Dedifferentiated amniotic fluid mesenchymal stem cell (primary cell): ENCODE data around the gene GRIK5.
"Not testable (repeated sequence)": the region's sequence is repeated elsewhere in the genome, so short reads cannot be mapped to it uniquely, and the experiment has no call there.

ENCODE experiments used
- DNase-seq: peaks from one replicate; pipeline ENCODE4 v3.0.0-alpha.2; 2016; ENCODE audit errors: extremely low spot score

The GRIK5 gene

DNA sequence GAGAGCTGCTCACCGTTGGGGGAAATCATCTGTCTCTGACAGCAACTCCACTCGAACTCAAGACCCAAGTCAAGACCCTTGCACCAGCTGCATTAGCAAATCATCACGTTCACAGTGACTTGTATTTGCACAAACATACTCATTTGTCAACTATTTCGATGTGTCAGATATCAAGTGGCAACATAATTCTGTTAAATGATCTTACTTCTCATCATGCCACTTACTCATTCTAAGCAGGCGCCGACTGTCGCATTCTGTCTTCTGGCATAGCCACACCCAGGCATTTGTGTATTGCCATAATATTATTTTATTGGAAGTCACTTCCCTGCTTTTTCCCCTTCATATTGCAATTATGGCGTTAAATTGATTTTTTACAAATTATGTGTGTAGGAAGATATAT is 53.0 kb downstream of the GRIK5 start:
- DNase-seq: no peak

DNA sequence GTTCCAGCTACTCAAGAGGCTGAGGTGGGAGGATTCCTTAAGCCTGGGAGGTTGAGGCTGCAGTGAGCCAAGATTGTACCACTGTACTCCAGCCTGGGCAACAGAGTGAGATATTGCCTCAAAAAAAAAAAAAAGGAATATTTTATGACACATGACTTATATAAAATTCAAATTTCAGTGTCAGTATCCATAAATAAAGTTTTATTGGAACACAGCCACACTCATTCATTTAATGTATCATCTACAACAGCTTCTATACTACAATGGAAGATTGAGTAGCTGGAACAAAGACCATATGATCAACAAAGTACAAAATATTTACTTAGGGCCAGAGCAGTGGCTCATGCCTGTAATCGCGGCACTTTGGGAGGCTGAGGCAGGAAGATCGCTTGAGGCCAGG is 57.3 kb downstream of the GRIK5 start:
- DNase-seq: not testable (repeated sequence)

DNA sequence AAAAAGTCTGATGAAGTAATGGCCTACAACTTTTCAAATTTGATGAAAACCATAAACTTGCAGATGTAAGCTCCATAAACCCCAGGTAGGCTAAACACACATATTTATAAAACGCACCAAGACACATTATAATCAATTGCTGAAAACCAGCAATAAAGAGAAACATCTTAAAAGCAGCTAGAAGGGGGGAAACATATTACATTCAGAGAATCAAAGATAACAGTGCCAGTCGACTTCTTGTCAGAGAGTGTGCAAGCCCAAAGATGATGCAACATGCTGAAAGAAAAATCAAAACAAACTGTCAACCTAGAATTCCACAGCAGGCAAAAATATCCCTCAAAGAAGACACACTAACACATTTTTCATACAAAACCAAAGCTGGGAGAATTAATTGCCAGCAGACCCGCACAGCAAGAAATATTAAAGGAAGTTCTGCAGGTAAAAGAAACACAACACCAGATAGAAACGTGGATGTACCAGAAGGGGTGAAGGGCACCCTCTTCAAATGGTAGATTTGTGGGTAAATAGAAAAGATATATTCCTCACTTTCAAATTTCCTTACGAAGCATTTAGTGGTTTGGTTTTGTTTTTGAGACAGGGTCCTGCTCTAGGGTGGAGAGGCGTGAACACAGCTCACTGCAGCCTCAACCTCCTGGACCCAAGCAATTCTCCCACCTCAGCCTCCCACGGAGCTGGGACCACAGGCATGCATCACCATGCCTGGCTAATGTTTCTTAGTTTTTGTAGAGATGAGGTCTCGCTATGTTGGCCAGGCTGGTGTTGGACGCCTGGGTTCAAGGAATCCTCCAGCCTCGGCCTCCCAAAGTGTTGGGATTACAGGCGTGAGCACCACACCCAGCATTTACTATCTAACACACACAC is 59.5 kb downstream of the GRIK5 start:
- peak; percentile 89 for DNase-seq

DNA sequence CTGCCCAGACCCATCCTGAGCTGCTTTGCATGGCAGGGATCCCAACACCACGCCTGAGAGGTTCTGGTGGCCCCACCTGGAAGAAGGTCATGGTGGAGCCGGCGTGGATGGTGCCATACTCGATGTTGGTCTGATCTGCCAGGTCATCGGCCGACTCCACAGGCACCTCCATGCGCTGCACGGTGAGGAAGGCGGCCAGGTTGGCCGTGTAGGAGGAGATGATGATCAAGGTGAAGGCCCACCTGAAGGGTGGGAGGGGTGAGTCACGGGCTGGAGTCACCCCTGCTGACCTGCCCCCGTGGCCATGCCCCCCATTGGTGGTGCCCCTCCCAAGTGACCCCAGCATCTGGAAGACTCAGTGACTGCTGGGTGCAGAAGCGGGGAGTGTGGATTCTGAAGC is 63.4 kb downstream of the GRIK5 start:
- DNase-seq: no peak

DNA sequence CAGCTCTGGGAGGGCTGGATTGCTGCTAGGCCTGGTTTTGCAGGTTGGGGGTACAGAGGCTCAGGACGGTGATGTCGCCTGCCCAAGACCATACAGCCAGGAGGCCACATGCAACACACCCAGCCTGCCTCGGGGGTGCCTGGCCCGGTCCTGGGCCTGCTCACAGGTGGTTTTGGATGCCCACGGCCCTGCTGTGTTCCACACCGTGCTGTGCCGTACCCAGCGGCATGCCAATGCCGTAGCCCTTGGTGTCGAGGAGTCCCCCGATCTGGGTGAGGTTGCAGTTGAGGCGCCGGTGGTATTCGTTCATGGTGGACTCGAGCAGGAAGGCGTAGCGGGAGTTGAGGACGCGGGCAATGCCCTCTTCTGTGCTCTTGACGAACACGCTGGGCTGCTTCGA is 64.5 kb downstream of the GRIK5 start:
- DNase-seq: no peak

DNA sequence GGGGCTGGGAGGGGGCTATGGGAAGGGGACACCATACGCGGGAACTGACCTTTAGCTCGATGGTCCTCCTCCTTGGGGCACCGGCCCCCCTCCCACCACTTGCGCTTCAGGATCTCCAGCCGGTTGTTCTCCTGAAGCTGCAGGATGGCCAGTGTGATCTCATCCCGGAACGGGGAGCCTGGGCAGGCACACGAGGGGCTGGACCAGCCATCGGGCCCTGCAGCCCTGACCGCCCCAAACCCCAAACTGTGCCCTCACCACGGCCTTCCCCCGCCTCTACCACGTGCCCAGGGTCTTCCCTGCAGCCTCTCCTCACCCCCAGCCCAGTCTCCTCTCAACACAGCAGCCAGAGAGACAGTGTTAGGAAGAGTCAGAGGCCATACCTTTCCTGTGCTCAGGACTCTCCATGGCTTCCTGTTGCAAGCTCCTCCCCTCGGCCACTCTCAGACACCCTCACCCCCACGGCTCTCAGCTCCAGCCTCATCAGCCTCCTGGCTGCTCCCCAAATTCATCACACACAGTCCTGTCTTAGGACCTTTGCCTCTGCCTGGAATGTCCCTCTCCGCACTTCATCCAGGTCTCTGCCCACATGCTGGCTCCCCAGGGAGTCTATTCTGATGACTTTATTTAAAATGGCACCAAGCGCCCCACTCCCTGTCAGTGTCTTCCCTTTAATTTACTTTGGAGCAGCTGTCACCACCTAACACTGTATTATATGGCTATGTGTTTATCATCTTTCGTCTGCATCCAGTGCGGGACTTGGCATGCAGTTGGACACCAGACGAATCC is 66.3 kb downstream of the GRIK5 start:
- no peak for DNase-seq

DNA sequence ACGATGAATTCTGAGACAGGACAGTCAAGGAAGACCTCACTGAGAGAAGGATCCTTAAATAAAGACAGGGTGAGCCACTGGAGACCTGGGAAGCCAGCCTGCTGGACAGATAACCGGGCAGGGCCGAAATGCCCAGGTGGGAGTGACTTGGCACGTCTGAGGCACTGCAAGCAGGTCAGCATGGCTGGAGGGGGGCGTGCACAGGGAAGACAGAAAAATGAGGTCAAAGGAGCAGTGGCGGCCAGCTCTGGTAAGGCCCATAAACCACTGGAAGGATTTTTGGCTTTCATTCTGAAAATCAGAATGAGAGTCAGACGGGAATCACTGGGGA is 70.2 kb downstream of the GRIK5 start:
- DNase-seq: no peak

DNA sequence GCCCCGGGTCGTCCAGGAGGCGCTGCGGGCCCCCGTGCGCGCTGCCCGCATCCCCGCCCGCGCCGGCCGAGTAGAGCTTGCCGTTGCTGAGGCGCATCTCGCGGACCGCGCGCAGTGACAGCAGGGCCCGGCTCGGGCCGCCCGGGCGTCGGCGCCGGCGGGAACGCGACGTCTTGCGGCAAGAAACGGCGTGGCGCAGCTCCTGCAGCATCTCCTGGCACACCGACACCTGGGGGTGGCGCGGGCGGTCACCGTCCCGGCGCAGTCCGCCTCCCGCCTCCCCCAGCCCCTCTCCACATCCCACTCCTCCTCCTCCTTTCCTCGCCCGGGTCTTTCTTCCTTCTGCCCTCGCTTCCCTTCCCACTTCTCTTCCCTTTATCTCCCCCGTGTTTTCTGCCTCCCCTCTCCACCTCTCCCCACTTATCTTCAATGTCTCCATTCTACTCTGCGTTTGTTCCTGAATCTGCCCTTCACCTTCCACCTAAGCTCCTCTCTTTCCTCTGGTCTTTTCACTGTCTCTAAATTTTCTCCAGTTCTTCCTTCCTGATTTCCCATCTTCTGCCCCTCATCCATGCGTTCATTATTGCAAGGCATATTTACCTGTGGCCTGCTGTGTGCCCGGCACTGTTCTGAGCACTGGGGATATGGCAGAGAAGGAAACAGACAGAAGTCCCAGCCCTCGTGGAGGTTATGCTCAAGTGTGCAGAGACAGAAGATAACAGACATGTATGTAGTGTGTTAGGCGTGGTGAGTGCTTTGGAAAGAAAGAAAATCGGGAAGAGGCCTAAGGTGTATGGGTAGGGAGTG is 70.7 kb downstream of the GRIK5 start:
- DNase-seq: no peak

DNA sequence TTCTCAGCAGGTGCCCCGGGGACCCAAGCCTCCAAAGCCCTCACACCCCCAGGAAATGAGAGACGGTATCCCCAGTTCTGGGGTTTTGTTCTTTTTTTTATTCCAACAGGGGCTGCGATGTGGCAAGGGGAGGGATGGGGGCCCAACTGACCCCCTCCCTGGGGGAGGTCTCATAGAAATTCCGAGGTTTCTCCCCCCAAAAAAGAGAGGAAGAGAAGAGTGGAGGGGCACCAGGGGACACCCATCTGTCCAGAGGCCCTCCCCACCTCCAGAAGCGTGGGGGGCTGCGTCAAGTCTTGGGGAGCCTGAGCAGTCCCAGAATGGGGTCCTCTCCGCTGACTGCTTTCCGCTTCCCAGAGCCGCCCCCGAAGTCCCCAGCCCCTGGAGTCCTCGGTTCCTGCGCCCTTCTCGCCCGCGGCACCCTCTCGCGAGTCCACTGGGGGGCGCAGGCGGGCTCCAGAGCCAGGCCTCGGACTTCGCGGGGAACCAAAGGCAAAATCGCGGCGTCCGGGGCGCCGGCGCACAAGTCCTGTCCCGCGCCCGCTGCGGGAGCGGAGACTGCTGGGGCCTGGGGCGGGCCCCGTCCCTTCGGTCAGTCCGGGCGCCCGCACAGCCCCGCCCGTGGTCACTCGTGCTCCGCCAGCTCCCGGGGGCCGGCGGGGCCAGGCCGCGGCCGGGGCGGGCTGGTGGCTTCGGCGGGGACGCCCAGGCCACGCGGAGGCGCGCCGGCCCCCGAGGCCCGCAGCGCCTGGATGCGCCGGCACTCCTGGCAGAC is 71.6 kb downstream of the GRIK5 start:
- peak; percentile 40 for DNase-seq

DNA sequence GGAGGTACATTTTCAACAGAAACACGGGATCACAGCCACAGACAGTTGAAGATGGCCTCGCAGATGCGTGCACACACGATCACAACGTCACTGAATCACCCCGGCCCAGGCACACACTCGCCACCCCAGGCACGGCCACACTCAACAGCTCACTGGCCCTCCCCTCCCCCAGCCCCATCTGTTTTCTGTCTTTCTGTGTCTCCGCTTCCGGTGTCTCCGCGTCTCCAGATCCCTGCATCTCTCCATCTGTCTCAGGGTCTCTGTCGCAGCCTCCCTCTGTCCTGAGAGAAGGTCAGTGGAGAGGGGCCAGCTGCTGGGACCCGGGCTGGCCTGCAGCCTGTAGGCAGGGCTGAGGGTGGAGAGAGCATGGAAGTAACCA is 72.2 kb downstream of the GRIK5 start:
- DNase-seq: no peak

DNA sequence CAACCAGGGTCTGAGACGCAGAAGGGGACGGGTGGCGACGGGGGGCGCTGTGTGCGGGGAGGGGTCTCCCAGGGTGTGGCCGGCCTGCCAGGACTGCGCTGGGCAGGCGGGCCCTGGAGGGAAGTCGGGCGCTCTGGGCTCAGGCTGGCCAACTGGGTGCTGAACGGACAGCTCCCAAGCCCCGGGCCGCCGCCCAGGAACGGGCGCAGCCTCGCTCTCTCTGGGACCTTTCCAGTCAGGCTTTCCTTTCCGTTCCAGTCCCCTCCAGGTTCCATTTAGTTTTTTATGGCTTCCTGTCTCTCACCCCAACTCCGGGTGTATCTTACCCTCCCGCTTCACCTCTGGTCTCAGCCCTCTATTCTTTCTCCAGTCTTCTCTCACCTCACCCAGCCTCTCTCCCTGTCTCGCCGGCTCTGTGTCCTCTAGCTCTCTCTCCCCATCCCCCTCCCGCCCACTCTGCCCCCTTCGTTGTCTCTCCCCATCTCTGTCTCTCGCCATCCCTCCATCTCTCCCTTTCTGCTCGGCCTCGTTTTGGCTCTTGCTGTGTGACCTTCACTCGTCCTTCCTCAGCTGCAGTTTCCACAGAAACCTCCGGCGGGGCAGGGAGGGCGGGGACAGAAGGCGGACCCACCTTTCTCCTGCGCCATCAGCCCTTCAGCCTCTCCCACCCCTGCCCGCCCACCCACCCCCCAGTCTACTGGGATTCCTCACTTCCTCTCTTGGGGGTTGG is 72.7 kb downstream of the GRIK5 start:
- no peak for DNase-seq

DNA sequence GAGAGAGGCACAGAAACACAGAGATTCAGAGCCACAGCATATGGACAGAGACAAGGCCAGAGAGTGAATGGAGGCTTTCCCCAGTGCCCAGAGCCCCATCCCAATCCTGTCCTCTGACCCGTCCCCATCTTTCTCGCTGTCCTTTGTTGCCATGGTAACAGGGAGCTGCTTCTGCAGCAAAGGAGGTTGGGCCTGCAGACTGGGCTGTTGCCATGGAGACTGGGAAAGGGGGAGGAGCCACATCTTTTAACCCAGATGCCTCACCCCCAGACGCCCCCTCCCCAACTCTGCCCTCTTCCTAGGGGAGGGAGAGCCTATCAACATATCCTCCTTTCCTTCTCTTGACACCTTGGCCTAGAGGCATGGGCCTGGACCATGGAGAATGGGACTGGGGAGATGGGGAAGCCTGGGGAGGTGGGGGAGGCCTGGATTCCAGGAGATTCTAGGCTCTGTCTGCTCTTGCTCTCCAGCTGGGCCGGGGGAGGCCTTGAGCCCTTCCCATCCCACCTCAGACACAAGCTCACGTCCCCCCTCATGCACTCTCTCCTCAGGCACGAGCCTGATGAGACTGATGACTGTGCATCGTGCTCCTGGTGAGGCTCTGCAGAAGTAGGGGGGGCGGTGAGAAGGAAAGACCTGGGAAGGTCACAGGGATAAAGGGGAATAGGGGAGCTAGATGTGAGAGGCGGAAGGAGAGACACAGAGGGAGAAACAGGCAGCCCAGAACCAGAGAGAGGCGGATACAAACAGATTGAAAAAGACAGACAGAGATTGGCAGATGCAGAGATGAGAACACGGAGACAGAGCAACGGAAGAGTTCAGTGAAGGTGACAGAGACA is 73.8 kb downstream of the GRIK5 start:
- DNase-seq: no peak

DNA sequence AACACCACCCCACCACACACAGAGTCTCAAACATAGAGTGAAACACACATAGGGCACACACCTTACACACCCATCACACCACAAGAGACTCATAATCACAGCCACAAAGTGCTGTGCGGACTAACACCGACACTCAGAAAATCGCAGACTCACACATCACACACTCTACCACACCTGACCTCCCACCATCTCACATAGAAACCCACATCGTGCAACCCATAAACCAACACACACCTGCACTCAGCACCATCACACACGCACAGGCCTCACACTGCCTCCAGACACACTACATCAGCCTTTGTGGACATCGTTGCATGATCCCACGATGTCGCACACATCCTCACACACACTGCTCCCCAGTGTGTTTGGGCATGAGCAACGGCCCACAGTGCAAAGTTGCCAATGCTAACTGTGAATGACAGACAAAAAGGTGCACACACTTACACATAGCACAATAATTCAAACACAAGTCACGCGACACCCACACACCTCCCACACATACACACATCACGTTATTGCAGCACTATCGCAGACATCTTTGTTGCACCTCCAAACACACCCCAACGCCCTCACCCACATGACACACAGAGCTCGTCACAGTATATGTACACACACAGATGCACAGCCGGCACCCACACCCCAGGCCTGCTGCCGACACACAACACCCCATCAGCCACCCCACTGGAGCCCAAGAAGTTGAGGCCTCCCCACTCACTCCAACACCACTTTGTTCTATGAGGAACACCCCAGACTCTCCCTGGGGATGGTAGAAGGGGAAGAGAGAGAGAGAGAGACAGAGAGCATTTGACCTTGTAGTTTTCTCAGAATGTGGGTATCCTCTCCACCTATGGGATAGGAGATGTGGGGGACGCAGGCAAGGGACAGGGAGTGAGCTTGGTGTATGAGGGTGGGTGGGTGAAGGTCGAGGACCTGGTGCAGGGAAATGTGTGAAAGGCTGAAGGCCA is 74.7 kb downstream of the GRIK5 start:
- no peak for DNase-seq

DNA sequence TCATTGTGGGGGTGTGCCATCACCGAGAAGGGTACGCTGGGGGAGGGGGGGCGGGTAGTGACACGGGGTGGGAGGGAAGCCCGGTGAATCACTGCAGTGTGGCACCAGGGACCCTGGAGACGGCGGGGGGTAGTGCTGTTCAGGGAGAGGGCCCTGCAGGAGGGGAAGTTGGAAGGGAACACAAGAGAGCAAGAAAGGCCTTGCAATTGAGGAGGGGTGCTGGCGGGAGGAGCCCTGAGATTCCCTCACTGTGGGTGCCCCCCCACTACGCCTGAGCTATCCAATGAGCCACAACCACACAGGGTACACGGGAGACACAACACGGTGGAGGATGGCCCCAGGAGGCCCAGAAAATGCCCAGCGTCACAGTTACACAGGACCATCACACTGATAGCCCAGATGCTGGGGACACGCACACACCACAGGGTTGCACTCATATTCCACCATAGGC is 75.5 kb downstream of the GRIK5 start:
- no peak for DNase-seq

DNA sequence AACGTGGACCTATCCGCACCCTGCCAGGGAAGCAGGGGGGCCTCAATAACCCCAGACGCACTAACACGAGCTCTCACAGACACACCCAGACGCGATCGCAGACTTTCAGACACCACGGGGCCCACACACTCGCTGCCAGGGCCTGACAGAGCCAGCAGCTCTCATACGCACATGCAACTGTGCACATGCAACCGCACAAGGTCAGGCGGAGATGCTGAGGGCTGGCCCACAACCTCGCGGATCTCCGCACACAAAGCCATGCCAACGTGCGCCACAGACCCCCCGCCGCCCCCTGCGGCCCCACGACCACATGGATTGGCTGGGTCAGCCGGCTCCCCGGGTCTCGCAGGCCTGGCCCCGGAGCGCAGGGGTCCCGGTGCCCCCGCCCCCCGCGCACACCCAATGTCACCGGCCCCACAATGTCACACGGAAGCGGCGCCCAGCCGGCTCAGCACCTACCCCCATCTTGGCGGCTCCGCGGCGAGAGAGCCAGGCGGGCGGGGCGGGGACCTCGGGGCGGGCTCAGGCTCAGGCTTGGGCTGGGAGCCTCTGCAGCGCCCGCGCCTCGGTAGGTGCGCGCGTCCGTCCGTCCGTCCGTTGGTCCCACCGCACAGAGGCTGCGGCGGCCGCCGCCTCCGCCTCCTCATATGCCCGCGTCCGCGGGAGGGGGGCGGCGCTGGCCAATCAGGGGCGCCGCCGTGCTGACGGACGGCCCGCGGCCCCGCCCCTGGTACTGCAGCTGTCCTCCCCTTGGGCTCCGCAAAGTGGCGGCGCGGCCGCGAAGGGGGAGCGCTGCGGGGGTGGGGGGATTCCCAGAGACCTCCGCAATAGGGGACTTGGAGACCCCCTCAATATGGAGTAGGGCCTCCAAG is 76.2 kb downstream of the GRIK5 start, which contains the start of gene ATP1A3:
TSS of gene ATP1A3 (minus strand) at position 619 of the 872 bp plus-strand sequence. CDS start at position 465, 154 bp downstream.
- no peak for DNase-seq

DNA sequence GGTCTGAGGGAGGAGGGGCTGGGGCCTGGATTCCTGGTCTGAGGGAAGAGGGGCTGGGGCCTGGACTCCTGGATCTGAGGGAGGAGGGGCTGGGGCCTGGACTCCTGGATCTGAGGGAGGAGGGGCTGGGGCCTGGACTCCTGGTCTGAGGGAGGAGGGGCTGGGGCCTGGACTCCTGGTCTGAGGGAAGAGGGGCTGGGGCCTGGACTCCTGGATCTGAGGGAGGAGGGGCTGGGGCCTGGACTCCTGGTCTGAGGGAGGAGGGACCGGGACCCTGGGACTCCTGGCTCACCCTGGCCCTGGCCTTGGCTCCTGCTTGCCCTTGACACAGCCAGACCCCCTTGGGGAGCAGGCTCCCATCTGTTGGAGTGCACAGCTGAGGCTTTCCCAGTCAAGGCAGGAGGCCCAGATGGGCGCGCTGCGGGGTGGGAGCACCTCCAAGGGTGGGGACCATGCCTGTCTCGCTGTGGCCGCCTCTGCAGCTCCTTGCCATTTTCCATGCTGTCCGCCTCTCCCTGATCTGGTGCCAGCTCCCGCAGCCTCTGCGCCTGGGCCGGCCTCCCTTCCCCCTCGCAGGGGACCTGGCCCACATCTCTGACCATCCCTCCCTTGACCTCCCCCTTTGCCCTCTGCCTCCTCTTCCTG is 78.0 kb downstream of the GRIK5 start:
- DNase-seq: not testable (repeated sequence)

DNA sequence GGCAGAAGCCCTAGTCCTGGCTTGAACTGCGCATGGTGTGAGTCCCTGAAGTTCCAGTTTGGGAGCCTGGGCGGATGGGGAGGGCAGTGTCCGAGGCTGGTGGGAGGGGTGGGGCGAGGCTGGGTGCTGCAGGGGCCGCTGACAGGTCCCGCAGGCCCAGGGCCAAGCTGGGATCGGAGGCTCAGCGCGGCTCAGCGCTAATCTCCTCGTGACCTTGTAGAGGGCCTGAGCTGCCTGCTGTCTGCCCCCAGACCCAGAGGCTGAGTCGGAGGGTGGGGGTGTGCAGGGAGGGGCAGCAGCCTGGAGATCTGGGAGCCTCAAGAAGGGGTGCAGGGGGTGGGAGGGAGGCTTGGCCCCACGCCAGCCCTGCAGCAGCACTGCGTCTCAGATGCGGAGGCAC is 79.0 kb downstream of the GRIK5 start:
- DNase-seq: no peak
